ENCODE results near the gene ARHGEF40.

Gene ARHGEF40

GRCh38 chr14:21058903-21059302, 11.2 kb upstream of the ARHGEF40 start:
- DNase-seq (ENCODE audit: low read depth, low spot score) = no peak
- no peak overlapping the region for H3K27ac ChIP-seq

GRCh38 chr14:21059842-21060613, 10.1 kb upstream of the ARHGEF40 start:
- H3K27ac ChIP-seq = no peak overlapping the region
- no peak for DNase-seq (ENCODE audit: low read depth, low spot score)

- H3K27ac ChIP-seq = no peak overlapping the region
- DNase-seq (ENCODE audit: low read depth, low spot score) = no peak
These were observed 9.3 kb upstream of the ARHGEF40 start for GRCh38 chr14:21060614-21061346.

- H3K27ac ChIP-seq = no peak overlapping the region
- DNase-seq (ENCODE audit: low read depth, low spot score) = no peak
These were observed 8.8 kb upstream of the ARHGEF40 start for GRCh38 chr14:21061347-21061668.

- no peak for DNase-seq (ENCODE audit: low read depth, low spot score)
These were observed 6.6 kb upstream of the ARHGEF40 start for GRCh38 chr14:21063479-21063878.

GRCh38 chr14:21066882-21067502, 3.1 kb upstream of the ARHGEF40 start:
- H3K27ac ChIP-seq = no peak overlapping the region
- DNase-seq (ENCODE audit: low read depth, low spot score) = no peak

More at GRCh38 chr14:21063479-21063878, 6.6 kb upstream of the ARHGEF40 start:
- no peak overlapping the region for H3K27ac ChIP-seq

- DNase-seq (ENCODE audit: low read depth, low spot score) = no peak
- H3K27ac ChIP-seq = no peak overlapping the region
These were observed 1.4 kb upstream of the ARHGEF40 start for GRCh38 chr14:21068521-21069387.

GRCh38 chr14:21069388-21070082, 569 bp upstream of the ARHGEF40 start:
- H3K27ac ChIP-seq = peak overlapping the region; percentile 49
- DNase-seq (ENCODE audit: low read depth, low spot score) = no peak

- DNase-seq (ENCODE audit: low read depth, low spot score) = no peak
- H3K27ac ChIP-seq = peak overlapping the region; percentile 49
These were observed 613 bp downstream of the ARHGEF40 start for GRCh38 chr14:21070610-21071224.

- DNase-seq (ENCODE audit: low read depth, low spot score) = peak; percentile 60
- peak overlapping the region; percentile 49 for H3K27ac ChIP-seq
These were observed 1.3 kb downstream of the ARHGEF40 start for GRCh38 chr14:21071225-21072030.

- H3K27ac ChIP-seq = peak overlapping the region; percentile 49
These were observed 1.9 kb downstream of the ARHGEF40 start for GRCh38 chr14:21072031-21072473.

GRCh38 chr14:21072781-21073339, 2.8 kb downstream of the ARHGEF40 start:
- DNase-seq (ENCODE audit: low read depth, low spot score) = no peak
- H3K27ac ChIP-seq = no peak overlapping the region

More at GRCh38 chr14:21072031-21072473, 1.9 kb downstream of the ARHGEF40 start:
- DNase-seq (ENCODE audit: low read depth, low spot score) = no peak

GRCh38 chr14:21073921-21074320, 3.8 kb downstream of the ARHGEF40 start:
- DNase-seq (ENCODE audit: low read depth, low spot score) = no peak
- H3K27ac ChIP-seq = no peak overlapping the region

GRCh38 chr14:21074398-21075272, 4.5 kb downstream of the ARHGEF40 start:
- no peak overlapping the region for H3K27ac ChIP-seq
- no peak for DNase-seq (ENCODE audit: low read depth, low spot score)

- no peak overlapping the region for H3K27ac ChIP-seq
- no peak for DNase-seq (ENCODE audit: low read depth, low spot score)
These were observed 5.8 kb downstream of the ARHGEF40 start for GRCh38 chr14:21075719-21076437.

GRCh38 chr14:21077672-21078071, 7.6 kb downstream of the ARHGEF40 start:
- no peak overlapping the region for H3K27ac ChIP-seq
- no peak for DNase-seq (ENCODE audit: low read depth, low spot score)

Measured in epithelial cell of prostate (primary cell).